B cell (primary cell): Measurements from ENCODE around the gene UNC5B. TPM values are rescaled to one million over a fixed set of nuclear protein-coding genes. Genes with fewer than 3 reads are reported as not detected.

Experiments used
- ATAC-seq: fragments of 200-7000 bp; cut with Tn5 transposase; one replicate; pipeline ENCODE4 v1.10.0; 2021; ENCODE audit warnings: low read depth, mild to moderate bottlenecking, moderate number of reproducible peaks, moderate library complexity
- CTCF ChIA-PET: fragments of 350-600 bp; sonication (Branson Sonifier 250); formaldehyde crosslinking; loops from one replicate; lab custom pipeline; 2021; ENCODE audit warnings: antibody characterized with exemption, inconsistent platforms; lab: Charles Lee
- POLR2A ChIA-PET: fragments of 350-600 bp; sonication (Branson Sonifier 250); formaldehyde crosslinking; loops from one replicate; lab custom pipeline; 2021; ENCODE audit warnings: antibody characterized with exemption; lab: Charles Lee
- DNase-seq: peaks from one replicate; pipeline ENCODE4 v3.0.0; 2013
- H2AFZ ChIP-seq: 2 replicates; pipeline ENCODE4 v1.6.1; 2012; ENCODE audit warnings: mild to moderate bottlenecking, low read depth, low read length; ENCODE audit not compliant: insufficient read depth, poor library complexity, severe bottlenecking
- H3K27ac ChIP-seq, 2 donors: 1 replicate in 1 of 2; 2 replicates in 1 of 2; pipeline ENCODE4 v1.5.1; 2012 to 2013; ENCODE audit warnings: low read length in 2 of 2, mild to moderate bottlenecking in 2 of 2, moderate library complexity in 1 of 2
- H3K27me3 ChIP-seq, 4 experiments: fragments of 200-600 bp in 1 of 4; sonication (generic) in 1 of 4; replicated peaks in 1 of 4; 1 replicate in 2 of 4; 2 replicates in 2 of 4; pipeline versions ENCODE4 v1.6.1 to v1.7.0; 2013 to 2016; ENCODE audit warnings: low read length in 3 of 4, mild to moderate bottlenecking in 2 of 4, mixed read lengths in 1 of 4, moderate library complexity in 1 of 4; ENCODE audit not compliant: insufficient read depth in 4 of 4, control insufficient read depth in 3 of 4; ENCODE audit errors: control extremely low read depth in 1 of 4
- H3K36me3 ChIP-seq, 2 experiments: replicated peaks in 1 of 2; 1 replicate in 1 of 2; 2 replicates in 1 of 2; pipeline versions ENCODE4 v1.6.1 to v1.7.1; 2013; ENCODE audit warnings: low read length in 1 of 2; ENCODE audit not compliant: insufficient read depth in 2 of 2, control insufficient read depth in 1 of 2; ENCODE audit errors: control extremely low read depth in 1 of 2, extremely low read depth in 1 of 2
- H3K4me1 ChIP-seq, 2 donors: fragments of 200-600 bp in 1 of 2; sonication (generic) in 1 of 2; 1 replicate in 1 of 2; 2 replicates in 1 of 2; pipeline versions ENCODE4 v1.5.1 to v1.6.1; 2013 to 2017; ENCODE audit warnings: low read length in 2 of 2; ENCODE audit not compliant: control insufficient read depth in 2 of 2, insufficient read depth in 2 of 2
- H3K4me2 ChIP-seq: replicated peaks from 2 replicates; pipeline ENCODE3; 2012; ENCODE audit warnings: mild to moderate bottlenecking, low read depth, low read length; ENCODE audit not compliant: poor library complexity, severe bottlenecking
- H3K4me3 ChIP-seq, 5 experiments: fragments of 200-600 bp in 1 of 5; sonication (generic) in 1 of 5; 1 replicate in 3 of 5; 2 replicates in 2 of 5; pipeline versions ENCODE4 v1.5.1 to v1.7.0; 2011 to 2016; ENCODE audit warnings: low read length in 4 of 5, mild to moderate bottlenecking in 4 of 5, low read depth in 2 of 5, control low read depth in 1 of 5, moderate library complexity in 1 of 5; ENCODE audit not compliant: insufficient read depth in 1 of 5; ENCODE audit errors: control extremely low read depth in 1 of 5, extremely low read depth in 1 of 5
- H3K79me2 ChIP-seq: fragments of 200-600 bp; sonication (generic); one replicate; pipeline ENCODE4 v1.6.0; 2016; ENCODE audit warnings: low read length; ENCODE audit not compliant: control insufficient read depth, insufficient read depth
- H3K9ac ChIP-seq: fragments of 200-600 bp; sonication (generic); 2 replicates; pipeline ENCODE4 v1.6.1; 2017; ENCODE audit warnings: mild to moderate bottlenecking, low read length, moderate library complexity
- H3K9me3 ChIP-seq, 3 donors: one replicate each; pipeline versions ENCODE4 v1.6.1 to v1.7.1; 2013; ENCODE audit warnings: low read length in 2 of 3; ENCODE audit not compliant: control insufficient read depth in 2 of 3, insufficient read depth in 1 of 3; ENCODE audit errors: control extremely low read depth in 1 of 3
- H4K20me1 ChIP-seq: 2 replicates; pipeline ENCODE4 v1.6.0; 2012; ENCODE audit warnings: mild to moderate bottlenecking, low read length; ENCODE audit not compliant: insufficient read depth, control insufficient read depth, poor library complexity, severe bottlenecking
- H3K27ac Mint-ChIP-seq: one replicate; pipeline ENCODE4 v1.8.0; 2021; ENCODE audit warnings: mixed read lengths
- H3K27me3 Mint-ChIP-seq: one replicate; pipeline ENCODE4 v1.8.0; 2021; ENCODE audit warnings: mixed read lengths
- H3K4me1 Mint-ChIP-seq: one replicate; pipeline ENCODE4 v1.8.0; 2021; ENCODE audit warnings: mixed read lengths
- H3K4me3 Mint-ChIP-seq: one replicate; pipeline ENCODE4 v1.8.0; 2021; ENCODE audit warnings: mixed read lengths
- H3K9me3 Mint-ChIP-seq: one replicate; pipeline ENCODE4 v1.8.0; 2022; ENCODE audit warnings: mixed read lengths; ENCODE audit not compliant: insufficient read depth
- EZH2 ChIP-seq: IDR thresholded peaks from 2 replicates; pipeline ENCODE4 v1.6.1; 2012; ENCODE audit warnings: borderline replicate concordance, low read depth, mild to moderate bottlenecking, moderate library complexity, low read length; ENCODE audit not compliant: insufficient read depth, poor library complexity, severe bottlenecking
- WGBS: methylation state at CpG from one replicate; pipeline ENCODE4 v1.1.5; 2013; ENCODE audit warnings: missing lambda C conversion rate; ENCODE audit not compliant: insufficient coverage; 5-methylcytosine and 5-hydroxymethylcytosine counted together
- intact Hi-C: fragments of 100-400 bp; cut with micrococcal nuclease; formaldehyde crosslinking; loops from one replicate; pipeline ENCODE4 v1.10.0; 2022
- polyA plus RNA-seq: library from polyadenylated mRNA; depleted of rRNA; stranded (reverse); fragments of >200 nt; gene quantifications from 2 replicates; pipeline ENCODE4 v1.2.3, GENCODE V29; 2012
- total RNA-seq, 2 donors: library from RNA; stranded (reverse); fragments of 120-200 nt in 1 of 2; gene quantifications; 1 replicate in 1 of 2; 2 replicates in 1 of 2; pipeline versions ENCODE4 v1.2.3 to v1.2.4, GENCODE V29; 2013 to 2022
- TF ChIP-seq, protein P1 (sequence below): fragments of 200-600 bp; IDR thresholded peaks from one replicate; pipeline ENCODE4 v1.8.0; 2022; ENCODE audit warnings: antibody characterized with exemption, mild to moderate bottlenecking

The UNC5B gene
- total and polyA plus RNA-seq, 2 donors (not counting 1 experiment from before 2014, with no cell fraction given): not detected

DNA sequence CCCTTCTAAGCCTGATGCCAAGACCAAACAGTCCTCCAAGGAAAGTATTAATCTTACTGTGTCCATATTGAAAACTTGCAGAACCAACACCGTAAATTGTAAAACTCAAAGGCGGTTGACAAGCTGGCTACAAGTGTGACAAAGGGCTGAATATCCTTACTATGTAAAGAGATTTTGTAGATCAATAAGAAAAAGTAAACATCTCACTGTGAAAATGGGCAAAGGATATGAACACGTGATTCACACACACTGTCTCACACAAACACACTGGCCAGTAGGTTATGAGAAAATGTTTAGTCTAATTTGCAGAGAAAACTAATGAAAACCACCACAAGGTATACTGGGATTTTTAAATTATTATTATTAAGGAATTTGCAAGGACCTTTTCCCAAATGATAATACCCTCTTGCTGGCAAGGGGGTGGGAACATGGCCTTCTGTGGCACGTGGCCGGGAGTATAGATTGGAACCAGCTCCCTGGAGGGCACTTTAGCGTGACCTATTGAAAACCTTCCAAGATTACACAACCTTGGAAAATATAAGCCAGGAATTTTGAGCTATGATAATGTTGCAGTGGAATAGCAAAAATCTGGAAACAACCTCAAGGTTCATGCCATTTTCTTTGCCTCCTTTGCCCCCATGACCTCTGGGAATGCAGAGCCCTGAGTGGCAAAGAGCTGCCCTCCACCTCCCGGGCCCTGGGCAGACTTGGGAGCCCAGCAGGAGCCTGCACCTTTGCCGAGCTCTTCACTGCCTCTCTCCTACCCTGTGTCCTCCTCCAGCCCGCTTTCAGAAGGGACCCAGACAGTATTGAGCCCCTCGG, 80.5 kb downstream of the UNC5B start:
- Histone ChIP-seq H3K27ac (no peak overlapping the region), H2AFZ (no peak overlapping the region), H4K20me1 (no peaks in the 10 kb centered on the region), H3K9me3 (peaks cover 0 to 3% (median 0%) of the 10 kb centered on the region in 3 donors), H3K9ac (no peak overlapping the region), H3K4me3 (no peak overlapping the region), H3K4me1 (no peaks in the 10 kb centered on the region), H3K36me3 (no peaks in the 10 kb centered on the region), H3K4me2 (no peak overlapping the region), H3K27me3 (no peaks in the 10 kb centered on the region), H3K79me2 (no peaks in the 10 kb centered on the region)
- POLR2A ChIA-PET: no interaction called here
- H3K27me3 Mint-ChIP-seq: peaks cover 22% of the 10 kb centered on the region
- DNase-seq: no peak
- no peaks in the 10 kb centered on the region for H3K9me3 Mint-ChIP-seq
- 81% methylated on average over 4 of the region's 10 CpGs for WGBS
- H3K27ac Mint-ChIP-seq: no peak overlapping the region
- TF ChIP-seq, protein P1, sequence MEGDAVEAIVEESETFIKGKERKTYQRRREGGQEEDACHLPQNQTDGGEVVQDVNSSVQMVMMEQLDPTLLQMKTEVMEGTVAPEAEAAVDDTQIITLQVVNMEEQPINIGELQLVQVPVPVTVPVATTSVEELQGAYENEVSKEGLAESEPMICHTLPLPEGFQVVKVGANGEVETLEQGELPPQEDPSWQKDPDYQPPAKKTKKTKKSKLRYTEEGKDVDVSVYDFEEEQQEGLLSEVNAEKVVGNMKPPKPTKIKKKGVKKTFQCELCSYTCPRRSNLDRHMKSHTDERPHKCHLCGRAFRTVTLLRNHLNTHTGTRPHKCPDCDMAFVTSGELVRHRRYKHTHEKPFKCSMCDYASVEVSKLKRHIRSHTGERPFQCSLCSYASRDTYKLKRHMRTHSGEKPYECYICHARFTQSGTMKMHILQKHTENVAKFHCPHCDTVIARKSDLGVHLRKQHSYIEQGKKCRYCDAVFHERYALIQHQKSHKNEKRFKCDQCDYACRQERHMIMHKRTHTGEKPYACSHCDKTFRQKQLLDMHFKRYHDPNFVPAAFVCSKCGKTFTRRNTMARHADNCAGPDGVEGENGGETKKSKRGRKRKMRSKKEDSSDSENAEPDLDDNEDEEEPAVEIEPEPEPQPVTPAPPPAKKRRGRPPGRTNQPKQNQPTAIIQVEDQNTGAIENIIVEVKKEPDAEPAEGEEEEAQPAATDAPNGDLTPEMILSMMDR: no peak
- no peak for TF ChIP-seq EZH2
- intact Hi-C loops: no loop called here
- no peak for ATAC-seq
- CTCF ChIA-PET: no interaction called here
- H3K4me1 Mint-ChIP-seq: peaks cover 6% of the 10 kb centered on the region
- H3K4me3 Mint-ChIP-seq: no peak overlapping the region

DNA sequence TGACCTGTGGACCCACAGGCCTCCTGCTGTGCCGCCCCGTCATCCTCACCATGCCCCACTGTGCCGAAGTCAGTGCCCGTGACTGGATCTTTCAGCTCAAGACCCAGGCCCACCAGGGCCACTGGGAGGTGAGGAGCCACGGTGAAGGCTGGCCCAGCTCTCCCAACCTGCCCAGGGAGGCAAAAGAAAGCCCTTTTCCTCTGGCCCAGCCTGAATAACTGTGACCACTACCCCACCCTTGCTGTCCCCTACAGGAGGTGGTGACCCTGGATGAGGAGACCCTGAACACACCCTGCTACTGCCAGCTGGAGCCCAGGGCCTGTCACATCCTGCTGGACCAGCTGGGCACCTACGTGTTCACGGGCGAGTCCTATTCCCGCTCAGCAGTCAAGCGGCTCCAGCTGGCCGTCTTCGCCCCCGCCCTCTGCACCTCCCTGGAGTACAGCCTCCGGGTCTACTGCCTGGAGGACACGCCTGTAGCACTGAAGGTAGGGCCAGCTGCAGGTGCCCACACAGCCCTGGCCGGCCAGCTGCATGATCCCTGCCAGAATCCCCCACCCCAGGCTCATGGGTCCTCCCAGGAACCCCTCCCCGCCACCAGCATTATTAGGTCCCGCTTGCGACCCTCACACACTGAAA, 81.2 kb downstream of the UNC5B start:
- no peak overlapping the region for H3K4me3 ChIP-seq
- no peak for ATAC-seq
- no peak overlapping the region for H3K4me2 ChIP-seq
- 94% methylated on average over 18 of the region's 19 CpGs for WGBS
- no peak overlapping the region for H3K9ac ChIP-seq
- ChIA-PET CTCF (no interaction called here), POLR2A (no interaction called here)
- Mint-ChIP-seq H3K27ac (no peak overlapping the region), H3K9me3 (no peaks in the 10 kb centered on the region), H3K4me1 (peaks cover 6% of the 10 kb centered on the region), H3K27me3 (peaks cover 26% of the 10 kb centered on the region), H3K4me3 (no peak overlapping the region)
- intact Hi-C loops: no loop called here
- H3K9me3 ChIP-seq: peaks cover 0 to 3% (median 0%) of the 10 kb centered on the region in 3 donors
- no peaks in the 10 kb centered on the region for H4K20me1 ChIP-seq
- no peaks in the 10 kb centered on the region for H3K27me3 ChIP-seq
- H3K4me1 ChIP-seq: no peaks in the 10 kb centered on the region
- TF ChIP-seq, protein P1: no peak
- TF ChIP-seq EZH2: no peak
- no peaks in the 10 kb centered on the region for H3K79me2 ChIP-seq
- no peak overlapping the region for H2AFZ ChIP-seq
- H3K27ac ChIP-seq: no peak overlapping the region
- no peak for DNase-seq
- H3K36me3 ChIP-seq: no peaks in the 10 kb centered on the region
